H1 (cell line): ENCODE data around the gene CDH18. TPM values are rescaled to one million over a fixed set of nuclear protein-coding genes. Genes with fewer than 3 reads are reported as not detected.

ENCODE experiments used
- CEBPB ChIP-seq: IDR thresholded peaks from 2 replicates; pipeline ENCODE4 v1.6.1; 2012; ENCODE audit warnings: low read depth, low read length
- KDM4A ChIP-seq: IDR thresholded peaks from one replicate; pipeline ENCODE4 v1.7.1; 2012; ENCODE audit warnings: low read depth, mild to moderate bottlenecking, moderate library complexity, low read length, inconsistent platforms; ENCODE audit not compliant: severe bottlenecking
- POLR2AphosphoS5 ChIP-seq: IDR thresholded peaks from 2 replicates; pipeline ENCODE4 v1.6.1; 2011; ENCODE audit warnings: low read depth, low read length
- RNF2 ChIP-seq: fragments of 200-900, 300-1000 bp; sonication (generic); IDR thresholded peaks from 2 replicates; pipeline ENCODE4 v1.7.1; 2016; ENCODE audit warnings: borderline replicate concordance, low read depth, mild to moderate bottlenecking, antibody characterized with exemption, low read length; ENCODE audit not compliant: poor library complexity, severe bottlenecking; ENCODE audit errors: missing control alignments
- polyA plus RNA-seq, 7 experiments: library from polyadenylated mRNA; depleted of rRNA in 3 of 7; stranded (reverse) in 5 of 7; unstranded in 2 of 7; fragments of >200 nt in 5 of 7; fragments of 200-250 nt in 2 of 7; gene quantifications; 1 replicate in 5 of 7; 2 replicates in 1 of 7; 4 replicates in 1 of 7; pipeline versions ENCODE4 v1.2.1 to v1.2.3, GENCODE V29; 2011 to 2013; ENCODE audit warnings: missing spikeins in 2 of 7, mixed read lengths in 2 of 7
- total RNA-seq: library from RNA; stranded (reverse); fragmentation: NEBNext Ultra II Directional; extraction: Animal tissue kit (Norgen Biotek cat#: 25700); gene quantifications from 2 replicates; pipeline ENCODE4 v1.2.1, GENCODE V29; 2021

The CDH18 gene
- total and polyA plus RNA-seq, 2 of the 8 experiments (the other 6 are each of a cell fraction or from before 2014, with no cell fraction given): 0.30 to 0.32 TPM

- no peak for TF ChIP-seq RNF2
- TF ChIP-seq KDM4A: no peak
- no peak for TF ChIP-seq POLR2AphosphoS5
- no peak for TF ChIP-seq CEBPB
These were observed 368.4 kb downstream of the CDH18 start (continued) for GRCh38 chr5:19619571-19619970.
